Left ventricle myocardium inferior (tissue), 1 donor: ENCODE data around the gene SCAMP4. TPM values are rescaled to one million over a fixed set of nuclear protein-coding genes. Genes with fewer than 3 reads are reported as not detected.

ENCODE experiments used
- DNase-seq: peaks from one replicate; pipeline ENCODE4 v3.0.0-alpha.2; 2020
- H3K27ac ChIP-seq: fragments of 200-600 bp; replicated peaks from 2 replicates; pipeline ENCODE4 v1.8.0; 2021
- H3K27me3 ChIP-seq: fragments of 200-600 bp; 2 replicates; pipeline ENCODE4 v1.8.0; 2021; ENCODE audit warnings: low read depth
- H3K36me3 ChIP-seq: fragments of 200-600 bp; 2 replicates; pipeline ENCODE4 v1.8.0; 2021
- H3K4me1 ChIP-seq: fragments of 200-600 bp; 2 replicates; pipeline ENCODE4 v1.8.0; 2021
- H3K4me3 ChIP-seq: fragments of 200-600 bp; 2 replicates; pipeline ENCODE4 v1.8.0; 2021; ENCODE audit warnings: mild to moderate bottlenecking, moderate library complexity
- H3K9me3 ChIP-seq: fragments of 200-600 bp; replicated peaks from 2 replicates; pipeline ENCODE4 v1.8.0; 2021
- CTCF ChIP-seq: fragments of 200-600 bp; IDR thresholded peaks from 2 replicates; pipeline ENCODE4 v1.8.0; 2021; ENCODE audit warnings: antibody characterized with exemption, mild to moderate bottlenecking, borderline replicate concordance
- intact Hi-C: fragments of 100-400 bp; cut with micrococcal nuclease; formaldehyde crosslinking; loops from one replicate; pipeline ENCODE4 v1.11.0; 2022
- total RNA-seq: library from RNA; stranded (reverse); fragmentation: NEBNext Ultra II Directional; extraction: Animal tissue kit (Norgen Biotek cat#: 25700); gene quantifications from one replicate; pipeline ENCODE4 v1.2.1, GENCODE V29; 2021
- donor health status: DM: no; HTN: yes; CAD: no; lungs with severe emphysema.

Gene SCAMP4
- total RNA-seq, 1 donor from 2014 or later = 16.2 TPM

- Histone ChIP-seq H3K9me3 (no peaks in the 10 kb centered on the region), H3K4me3 (no peak overlapping the region), H3K4me1 (no peaks in the 10 kb centered on the region), H3K27ac (no peak overlapping the region), H3K27me3 (no peaks in the 10 kb centered on the region), H3K36me3 (peaks cover 64% of the 10 kb centered on the region)
- no peak for TF ChIP-seq CTCF
- intact Hi-C loops = no loop called here
- no peak for DNase-seq
These were observed 15.4 kb downstream of the SCAMP4 start for GRCh38 chr19:1920644-1921043.

- intact Hi-C loops = no loop called here
- no peaks in the 10 kb centered on the region for H3K27me3 ChIP-seq
- H3K27ac ChIP-seq = no peak overlapping the region
- no peaks in the 10 kb centered on the region for H3K4me1 ChIP-seq
- no peaks in the 10 kb centered on the region for H3K9me3 ChIP-seq
- DNase-seq = no peak
- TF ChIP-seq CTCF = no peak
- no peak overlapping the region for H3K4me3 ChIP-seq
- H3K36me3 ChIP-seq = peaks cover 64% of the 10 kb centered on the region
These were observed 16.1 kb downstream of the SCAMP4 start for GRCh38 chr19:1921326-1921725.

- intact Hi-C loops = no loop called here
- Histone ChIP-seq H3K4me3 (no peak overlapping the region), H3K9me3 (no peaks in the 10 kb centered on the region), H3K27ac (no peak overlapping the region), H3K36me3 (peaks cover 64% of the 10 kb centered on the region), H3K4me1 (no peaks in the 10 kb centered on the region), H3K27me3 (no peaks in the 10 kb centered on the region)
- no peak for DNase-seq
- TF ChIP-seq CTCF = no peak
These were observed 16.6 kb downstream of the SCAMP4 start for GRCh38 chr19:1921825-1922224.

GRCh38 chr19:1922803-1923202, 17.6 kb downstream of the SCAMP4 start:
- H3K27ac ChIP-seq = no peak overlapping the region
- H3K9me3 ChIP-seq = no peaks in the 10 kb centered on the region
- peaks cover 63% of the 10 kb centered on the region for H3K36me3 ChIP-seq
- H3K4me1 ChIP-seq = no peaks in the 10 kb centered on the region
- no peak for DNase-seq
- H3K27me3 ChIP-seq = no peaks in the 10 kb centered on the region
- H3K4me3 ChIP-seq = no peak overlapping the region
- TF ChIP-seq CTCF = no peak
- intact Hi-C loops = no loop called here

- no peak overlapping the region for H3K4me3 ChIP-seq
- no peak overlapping the region for H3K27ac ChIP-seq
- intact Hi-C loops = no loop called here
- H3K9me3 ChIP-seq = no peaks in the 10 kb centered on the region
- H3K4me1 ChIP-seq = no peaks in the 10 kb centered on the region
- no peak for DNase-seq
- H3K36me3 ChIP-seq = peaks cover 58% of the 10 kb centered on the region
- H3K27me3 ChIP-seq = no peaks in the 10 kb centered on the region
- TF ChIP-seq CTCF = no peak
These were observed 18.1 kb downstream of the SCAMP4 start for GRCh38 chr19:1923319-1923718.
